Measurements from ENCODE around the gene HOXB1.

DNA sequence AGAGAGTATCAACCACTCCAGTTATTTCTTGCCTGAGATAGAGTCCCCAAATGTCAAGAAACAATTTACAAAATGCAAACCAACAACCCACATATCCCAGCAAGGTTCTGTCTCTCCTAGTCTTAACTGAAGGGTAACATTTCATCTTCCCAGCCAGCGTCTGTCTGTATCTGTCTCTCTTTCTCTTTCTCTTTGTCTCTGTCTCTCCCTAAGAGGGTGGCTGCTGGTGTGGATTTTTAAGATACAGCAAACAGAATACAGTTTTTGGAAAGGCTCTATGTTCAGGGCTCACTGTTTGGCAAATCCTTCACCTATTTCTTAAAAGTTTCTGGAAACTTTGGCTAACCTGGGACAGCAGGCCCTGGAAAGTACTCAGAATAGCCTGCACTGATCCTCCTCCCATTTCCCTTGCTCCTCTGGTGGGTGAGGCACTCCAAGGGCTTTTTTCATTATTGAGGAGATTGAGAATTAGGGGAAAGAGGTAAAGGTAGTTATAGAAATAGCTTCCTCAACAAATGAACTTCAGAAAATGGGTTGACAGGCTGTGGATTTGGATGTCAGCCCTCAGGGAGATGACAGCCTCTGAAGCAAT lies 41.1 kb upstream of the HOXB1 start:
- TF ChIP-seq SUZ12 (IDR thresholded peaks at IDR 0.05; ENCODE audit: extremely low read depth, insufficient read depth, insufficient read length) (peak; percentile 10), ZNF274 (IDR thresholded peaks at IDR 0.05; ENCODE audit: low read depth, low read length) (no peak)

All from NT2/D1 (cell line).